Measurements from ENCODE around the gene DUSP22. TPM values are rescaled to one million over a fixed set of nuclear protein-coding genes. Genes with fewer than 3 reads are reported as not detected.

DUSP22 gene
- total and polyA plus RNA-seq, 2 of the 8 experiments (the other 6 are each of a cell fraction or from before 2014, with no cell fraction given): 15.5 to 32.4 TPM

- TF ChIP-seq SP2 (IDR thresholded peaks at IDR 0.05; ENCODE audit: low read length): no peak
- TF ChIP-seq USF2 (IDR thresholded peaks at IDR 0.05; ENCODE audit: low read length): no peak
- no peak for TF ChIP-seq SUZ12 (IDR thresholded peaks at IDR 0.05; ENCODE audit: low read length)
- TF ChIP-seq CBX8 (IDR thresholded peaks at IDR 0.05; ENCODE audit: borderline replicate concordance, low read depth, low read length): no peak
- no peak for TF ChIP-seq JUN (IDR thresholded peaks at IDR 0.05; ENCODE audit: low read depth, low read length)
Measured at GRCh38 chr6:389622-390021, 97.3 kb downstream of the DUSP22 start (continued).
